ENCODE data around the gene ARMC7.
"Not testable (repeated sequence)": the region's sequence is repeated elsewhere in the genome, so short reads cannot be mapped to it uniquely, and the experiment has no call there.

ARMC7 gene

DNA sequence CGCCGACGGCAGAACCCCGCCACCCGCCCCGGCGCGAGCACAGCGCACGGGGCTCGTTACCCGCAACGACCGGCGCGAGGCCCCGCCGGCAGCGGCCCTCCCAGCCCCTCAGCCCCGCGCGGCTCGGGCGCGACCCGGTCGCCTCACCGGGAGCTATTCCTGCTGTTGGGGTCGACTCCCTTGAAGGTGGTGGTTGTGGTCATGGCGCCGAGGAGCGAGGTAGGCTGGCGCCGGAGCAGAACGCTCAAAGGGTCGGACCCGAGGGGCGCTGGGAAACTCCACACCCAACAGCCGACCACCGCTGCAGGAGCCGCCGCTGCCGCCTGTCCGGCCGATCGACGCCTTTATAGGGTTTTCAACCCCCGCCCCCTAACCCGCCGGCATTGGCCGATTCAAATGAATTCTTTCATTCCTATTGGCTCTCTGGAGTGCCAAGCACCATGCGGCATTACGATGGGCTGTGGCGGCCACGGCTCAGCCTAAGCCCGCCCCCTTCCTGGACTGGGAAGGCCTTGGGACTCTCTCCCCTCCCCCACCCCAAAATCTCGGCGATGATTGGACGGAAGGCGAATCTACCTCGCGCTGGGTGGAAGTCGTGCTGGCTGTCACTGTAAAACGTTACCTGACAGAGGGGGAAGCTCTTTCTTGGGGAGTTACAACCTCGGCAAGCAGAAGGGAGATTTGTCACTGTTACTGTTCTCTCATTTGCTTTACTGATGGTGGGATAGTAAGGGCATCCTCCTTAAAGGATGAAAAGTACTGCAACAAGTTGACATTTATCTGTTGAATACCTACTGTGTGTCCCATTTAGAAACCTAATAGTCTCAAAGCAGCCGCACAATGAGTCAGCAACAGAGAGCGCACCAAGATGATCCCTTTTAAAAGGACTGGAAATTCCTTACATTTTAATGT is 44.7 kb downstream of the ARMC7 start, which contains the start of gene JPT1:
JPT1 (minus strand) TSS at position 318 of the 912 bp plus-strand sequence; CDS start at position 203, 115 bp downstream.
- peak; percentile 99 for DNase-seq

DNA sequence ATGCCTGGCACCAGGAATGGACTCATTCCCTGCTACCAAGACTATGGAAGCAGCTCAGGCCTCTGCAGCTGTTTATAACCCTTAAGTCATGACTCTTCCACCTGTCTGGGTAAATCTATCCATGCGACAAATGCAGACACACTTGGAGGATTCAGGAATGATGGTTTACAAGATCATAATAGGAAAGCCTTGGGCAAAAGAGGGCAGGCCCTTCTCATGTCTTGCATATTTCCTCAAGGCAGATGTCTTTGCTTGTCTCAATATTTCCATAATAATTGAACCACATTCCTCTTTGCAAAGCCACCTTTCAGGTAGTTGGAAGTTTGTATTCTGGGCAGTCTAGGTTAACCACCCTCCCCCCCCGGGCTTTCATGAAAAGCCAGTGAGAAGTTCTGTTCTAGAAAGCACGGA is 45.4 kb downstream of the ARMC7 start:
- no peak for DNase-seq

DNA sequence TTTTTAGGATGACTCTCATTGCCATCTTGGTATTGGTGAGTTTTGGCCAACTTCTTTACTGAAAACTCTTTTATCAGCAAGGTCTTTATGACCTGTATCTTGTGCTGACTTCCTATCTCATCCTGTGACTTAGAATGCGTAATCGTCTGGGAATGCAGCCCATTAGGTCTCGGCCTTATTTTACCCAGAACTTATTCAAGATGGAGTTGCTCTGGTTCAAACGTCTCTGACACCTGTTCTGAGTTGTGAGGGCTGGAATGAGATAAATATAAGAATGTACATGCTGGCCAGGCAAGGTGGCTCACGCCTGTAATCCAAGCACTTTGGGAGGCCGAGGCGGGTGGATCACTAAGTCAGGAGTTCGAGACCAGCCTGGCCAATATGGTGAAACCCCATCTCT is 48.7 kb downstream of the ARMC7 start:
- DNase-seq = not testable (repeated sequence)

DNA sequence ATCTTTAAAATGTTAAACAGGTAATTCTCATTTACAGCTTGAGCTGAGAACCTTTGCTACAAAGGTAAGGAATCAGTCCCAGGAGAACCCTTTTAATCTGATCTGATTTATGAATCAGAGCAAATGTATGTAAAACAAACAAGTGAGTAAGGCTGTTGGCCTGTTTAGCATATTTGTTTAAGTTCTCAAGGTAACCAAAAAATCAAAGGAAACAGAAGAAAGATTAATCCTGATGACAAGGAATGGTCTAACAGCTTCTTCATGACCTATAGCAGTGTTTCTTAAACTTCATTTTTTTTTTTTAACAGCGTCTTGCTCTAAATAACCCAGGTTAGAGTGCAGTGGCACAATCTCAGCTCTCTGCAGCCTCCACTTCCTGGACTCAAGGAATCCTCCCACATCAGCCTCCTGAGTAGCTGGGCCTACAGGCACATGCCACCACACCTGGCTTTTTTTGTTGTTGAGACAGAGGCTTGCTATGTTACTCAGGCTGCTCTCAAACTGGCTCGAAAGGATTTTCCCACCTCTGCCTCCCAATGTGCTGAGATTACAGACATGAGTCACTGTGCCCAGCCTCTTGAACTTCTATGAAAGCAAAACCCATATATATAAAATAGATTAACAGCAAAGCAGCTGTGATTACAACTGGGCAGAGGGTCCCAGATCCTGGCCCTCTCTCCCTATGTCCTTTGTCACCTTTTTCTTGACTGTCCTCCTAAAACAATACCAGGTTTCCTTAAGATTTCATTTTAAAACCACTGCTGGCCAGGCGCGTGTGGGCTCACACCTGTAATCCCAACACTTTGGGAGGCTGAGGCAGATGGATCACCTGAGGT is 49.6 kb downstream of the ARMC7 start:
- no peak for DNase-seq

DNA sequence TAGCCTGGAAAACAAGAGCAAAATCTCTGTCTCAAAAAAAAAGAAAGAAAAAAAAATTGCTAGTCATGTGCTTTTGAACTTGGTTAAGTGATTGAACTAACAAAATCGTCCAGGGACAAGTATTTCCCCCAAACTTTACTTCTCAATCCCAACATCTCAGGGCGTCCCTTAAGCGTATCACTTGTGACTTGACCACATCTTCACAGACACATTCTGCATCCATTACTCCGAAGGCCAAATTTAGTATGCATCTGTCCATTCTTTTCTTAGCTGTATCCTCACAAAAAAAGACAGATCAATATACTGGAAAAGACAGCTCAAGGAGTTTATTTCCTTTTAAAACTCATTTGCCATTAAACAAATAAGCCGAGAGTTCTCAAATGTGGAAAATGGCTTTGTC is 50.4 kb downstream of the ARMC7 start:
- no peak for DNase-seq

DNA sequence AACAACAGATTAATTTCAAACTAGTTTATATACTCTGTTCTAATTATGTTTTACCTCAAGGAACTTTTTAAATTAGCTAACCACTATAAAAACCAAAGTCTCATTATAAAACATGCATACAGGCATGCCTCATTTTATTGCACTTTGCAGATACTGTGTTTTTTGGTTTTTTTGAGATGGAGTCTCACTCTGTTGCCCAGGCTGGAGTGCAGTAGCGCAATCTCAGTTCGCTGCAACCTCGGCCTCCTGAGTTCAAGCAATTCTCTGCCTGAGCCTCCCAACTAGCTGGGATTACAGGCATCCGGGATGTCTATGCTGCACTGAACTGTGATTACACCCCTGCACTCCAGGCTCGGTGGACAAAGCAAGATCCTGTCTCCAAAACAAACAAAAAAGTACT is 53.3 kb downstream of the ARMC7 start:
- DNase-seq = no peak

DNA sequence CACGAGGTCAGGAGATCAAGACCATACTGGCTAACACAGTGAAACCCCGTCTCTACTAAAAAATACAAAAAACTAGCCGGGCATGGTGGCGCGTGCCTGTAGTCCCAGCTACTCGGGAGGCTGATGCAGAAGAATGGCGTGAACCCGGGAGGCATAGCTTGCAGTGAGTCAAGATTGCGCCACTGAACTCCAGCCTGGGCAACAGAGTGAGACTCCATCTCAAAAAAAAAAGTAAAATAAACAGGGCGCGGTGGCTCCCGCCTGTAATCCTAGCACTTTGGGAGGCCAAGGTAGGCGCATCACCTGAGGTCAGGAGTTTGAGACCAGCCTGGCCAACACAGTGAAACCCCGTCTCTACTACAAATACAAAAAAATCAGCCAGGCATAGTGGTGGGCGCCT is 54.8 kb downstream of the ARMC7 start:
- not testable (repeated sequence) for DNase-seq

DNA sequence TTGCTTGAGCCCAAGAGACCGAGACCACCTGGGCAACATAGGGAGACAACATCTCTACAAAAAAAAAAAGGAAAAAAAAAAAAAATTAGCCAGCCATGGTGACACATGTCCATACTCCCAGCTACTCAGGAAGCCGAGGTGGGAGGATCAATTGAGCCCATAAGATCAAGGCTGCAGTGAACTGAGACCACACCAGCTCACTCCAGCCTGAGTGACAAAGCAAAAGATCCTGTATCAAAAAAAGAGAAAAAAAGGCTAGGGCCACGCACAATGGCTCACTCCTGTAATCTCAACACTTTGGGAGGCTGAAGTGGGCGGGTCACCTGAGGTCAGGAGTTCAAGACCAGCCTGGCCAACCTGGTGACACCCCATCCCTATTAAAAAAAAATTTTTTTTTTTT is 59.2 kb downstream of the ARMC7 start:
- no peak for DNase-seq

DNA sequence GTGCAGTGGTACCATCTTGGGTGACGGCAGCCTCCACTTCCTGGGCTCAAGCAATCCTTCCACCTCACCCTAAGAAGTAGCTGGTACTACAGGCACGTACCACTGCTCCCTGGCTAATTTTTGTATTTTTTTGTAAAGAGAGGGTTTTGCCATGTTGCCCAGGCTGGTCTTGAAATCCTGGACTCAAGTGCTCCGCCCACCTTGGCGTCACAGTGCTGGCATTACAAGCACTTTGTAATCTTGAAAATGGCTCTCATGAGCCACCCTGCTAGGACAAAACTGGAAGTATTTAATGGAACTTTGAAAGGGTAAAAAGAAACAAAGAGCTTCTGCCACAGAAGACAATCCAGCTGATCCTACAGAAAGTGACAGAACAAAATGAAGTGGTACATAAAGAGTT is 63.8 kb downstream of the ARMC7 start:
- DNase-seq = no peak

DNA sequence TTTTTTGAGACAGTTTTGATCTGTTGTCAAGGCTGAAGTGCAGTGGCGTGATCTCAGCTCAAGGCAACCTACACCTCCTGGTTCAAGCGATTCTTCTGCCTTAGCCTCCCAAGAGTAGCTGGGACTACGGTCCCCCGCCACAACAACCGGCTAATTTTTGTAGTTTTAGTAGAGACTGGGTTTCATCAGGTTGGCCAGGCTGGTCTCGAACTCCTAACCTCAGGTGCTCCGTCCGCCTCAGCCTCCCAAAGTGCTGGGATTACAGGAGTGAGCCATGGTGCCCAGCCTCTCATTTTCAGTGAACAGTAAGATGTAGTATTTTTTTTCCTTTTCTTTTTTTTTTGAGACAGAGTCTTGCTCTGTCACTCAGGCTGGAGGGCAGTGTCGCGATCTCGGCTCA is 65.2 kb downstream of the ARMC7 start:
- no peak for DNase-seq

DNA sequence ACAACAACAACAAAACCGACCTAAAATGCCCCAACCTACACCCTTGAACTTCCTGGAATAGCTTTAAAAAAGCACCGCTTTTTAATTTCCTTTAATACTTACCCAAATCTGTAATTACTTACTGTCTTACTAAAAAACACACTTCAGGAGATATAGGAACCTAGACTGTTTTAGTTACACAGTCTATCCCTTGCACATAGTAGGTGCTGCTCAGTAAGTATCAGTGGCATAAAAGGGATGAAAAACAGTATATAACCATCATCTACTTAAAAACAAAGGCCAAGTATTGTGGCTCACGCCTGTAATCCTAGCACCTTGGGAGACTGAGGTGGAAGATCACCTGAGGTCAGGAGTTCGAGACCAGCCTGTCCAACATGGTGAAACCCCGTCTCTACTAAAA is 66.9 kb downstream of the ARMC7 start:
- no peak for DNase-seq

DNA sequence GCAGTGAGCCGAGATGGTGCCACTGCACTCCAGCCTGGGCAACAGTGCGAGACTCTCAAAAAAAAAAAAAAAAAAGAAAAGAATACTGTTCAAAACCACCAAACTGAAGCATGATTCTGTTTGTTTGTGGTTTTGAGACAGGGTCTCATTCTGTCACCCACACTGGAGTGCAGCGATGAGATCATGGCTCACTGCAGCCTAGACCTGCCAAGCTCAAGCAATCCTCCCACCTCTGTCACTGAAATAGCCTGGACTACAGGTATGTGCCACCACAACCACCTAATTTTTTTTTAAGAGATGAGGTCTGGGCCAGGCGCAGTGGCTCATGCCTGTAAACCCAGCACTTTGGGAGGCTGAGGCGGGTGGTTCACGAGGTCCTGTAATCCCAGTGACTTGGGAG is 68.7 kb downstream of the ARMC7 start:
- DNase-seq = no peak

All from midbrain (tissue), 1 donor.